ENCODE data around the gene CDH5.

DNA sequence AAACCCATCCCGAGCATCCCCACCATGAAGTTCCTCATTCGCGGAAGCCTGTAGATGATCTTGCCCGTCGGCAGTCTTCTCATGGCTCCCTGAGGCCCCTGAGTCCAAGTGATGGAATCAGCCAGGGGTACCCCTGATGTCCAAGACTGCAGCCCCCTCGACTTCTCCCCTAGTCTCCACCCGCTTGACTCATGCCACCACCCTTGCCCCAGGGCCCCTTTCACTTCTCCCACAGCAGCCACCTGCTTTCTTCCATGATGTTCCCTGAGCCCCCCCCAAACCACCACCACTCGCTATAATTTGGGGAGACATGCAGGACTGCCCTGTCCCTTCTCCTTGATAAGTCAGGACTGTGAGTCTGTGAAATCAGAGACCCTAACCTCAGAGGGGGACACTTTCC, 72.0 kb downstream of the CDH5 start:
- TF ChIP-seq EZH2 (IDR thresholded peaks at IDR 0.05; ENCODE audit: insufficient read depth, poor library complexity, severe bottlenecking) = no peak
- no peak for TF ChIP-seq EZH2phosphoT487 (IDR thresholded peaks at IDR 0.05; ENCODE audit: insufficient read depth, low read depth)
